Tibial nerve (tissue), 4 donors: ENCODE measurements around the gene ARSD. TPM values are rescaled to one million over a fixed set of nuclear protein-coding genes. Genes with fewer than 3 reads are reported as not detected.

ENCODE experiments used
- DNase-seq, 2 donors: peaks; one replicate each; pipeline ENCODE4 v3.0.0-alpha.2; 2019; ENCODE audit warnings: low spot score in 2 of 2
- H3K27ac ChIP-seq, 4 donors: fragments of 200-600 bp; sonication (generic) in 3 of 4; one replicate each; pipeline ENCODE4 v1.5.1; 2017 to 2019; ENCODE audit warnings: mild to moderate bottlenecking in 1 of 4
- H3K27me3 ChIP-seq, 2 donors: fragments of 200-600 bp; sonication (generic) in 1 of 2; one replicate each; pipeline versions ENCODE4 v1.5.1 to v1.6.0; 2017 to 2019
- H3K36me3 ChIP-seq, 3 donors: fragments of 200-600 bp; sonication (generic); one replicate each; pipeline ENCODE4 v1.5.1; 2018 to 2019
- H3K4me1 ChIP-seq, 4 donors: fragments of 200-600 bp; sonication (generic) in 3 of 4; one replicate each; pipeline ENCODE4 v1.5.1; 2017 to 2019
- H3K4me3 ChIP-seq, 4 donors: fragments of 200-600 bp; sonication (generic) in 3 of 4; one replicate each; pipeline ENCODE4 v1.5.1; 2017 to 2019; ENCODE audit warnings: mild to moderate bottlenecking in 1 of 4, moderate library complexity in 1 of 4
- H3K9me3 ChIP-seq, 4 donors: fragments of 200-600 bp; sonication (generic) in 3 of 4; one replicate each; pipeline ENCODE4 v1.5.1; 2017 to 2019
- EP300 ChIP-seq, 2 donors: sonication (generic); formaldehyde crosslinking; IDR thresholded peaks; one replicate each; pipeline ENCODE4 v1.6.1; 2017; ENCODE audit warnings: antibody characterized with exemption in 2 of 2, mild to moderate bottlenecking in 1 of 2
- POLR2A ChIP-seq, 2 donors: fragments of 450-650 bp; IDR thresholded peaks; one replicate each; pipeline ENCODE4 v1.6.1; 2017; ENCODE audit warnings: antibody characterized with exemption in 2 of 2, mild to moderate bottlenecking in 2 of 2, moderate library complexity in 2 of 2
- WGBS, 2 donors: methylation state at CpG; one replicate each; pipeline ENCODE4 v1.1.5; 2018; 5-methylcytosine and 5-hydroxymethylcytosine counted together
- total RNA-seq, 4 donors: library from RNA; depleted of rRNA; stranded (reverse); fragments of >200 nt; gene quantifications; one replicate each; pipeline ENCODE4 v1.1.0, GENCODE V29; 2016
- TF ChIP-seq, protein P1 (sequence below), 5 experiments: fragments of 200-600 bp in 3 of 5; fragments of 450-650 bp in 2 of 5; sonication (generic) in 3 of 5; IDR thresholded peaks; one replicate each; pipeline ENCODE4 v1.5.1; 2016 to 2019; ENCODE audit warnings: antibody characterized with exemption in 5 of 5, mild to moderate bottlenecking in 3 of 5, moderate library complexity in 2 of 5

The ARSD gene
- total RNA-seq, 4 donors from 2014 or later, result 17.1 to 28.6 (median 26.0) TPM

DNA sequence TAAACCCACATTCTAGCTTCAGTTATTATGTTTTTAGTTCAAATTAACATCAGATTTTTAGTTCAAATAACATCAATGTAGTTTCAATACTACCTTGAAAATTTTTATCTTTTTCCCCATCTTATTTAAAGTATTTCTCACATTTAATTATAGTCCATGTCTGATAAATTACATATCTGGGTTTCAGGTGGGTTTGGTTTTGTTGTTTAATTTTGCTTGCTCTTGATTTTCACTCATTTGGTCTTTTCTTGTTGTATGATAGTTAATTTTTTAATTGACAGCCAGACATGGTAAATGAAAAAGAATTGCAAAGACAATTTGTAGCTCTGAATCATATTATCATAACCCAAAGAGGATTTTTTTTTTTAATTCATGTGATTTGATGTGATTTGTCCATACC, 58.5 kb downstream of the ARSD start:
- DNase-seq, result no peak
- Histone ChIP-seq H3K4me3 (no peak overlapping the region), H3K27me3 (no peaks in the 10 kb centered on the region), H3K36me3 (no peaks in the 10 kb centered on the region), H3K4me1 (no peaks in the 10 kb centered on the region), H3K27ac (no peak overlapping the region), H3K9me3 (peaks cover 0 to 8% (median 0%) of the 10 kb centered on the region in 4 donors)
- TF ChIP-seq EP300 (IDR thresholded peaks at IDR 0.05) (no peak), POLR2A (IDR thresholded peaks at IDR 0.05) (no peak)
- TF ChIP-seq, protein P1, sequence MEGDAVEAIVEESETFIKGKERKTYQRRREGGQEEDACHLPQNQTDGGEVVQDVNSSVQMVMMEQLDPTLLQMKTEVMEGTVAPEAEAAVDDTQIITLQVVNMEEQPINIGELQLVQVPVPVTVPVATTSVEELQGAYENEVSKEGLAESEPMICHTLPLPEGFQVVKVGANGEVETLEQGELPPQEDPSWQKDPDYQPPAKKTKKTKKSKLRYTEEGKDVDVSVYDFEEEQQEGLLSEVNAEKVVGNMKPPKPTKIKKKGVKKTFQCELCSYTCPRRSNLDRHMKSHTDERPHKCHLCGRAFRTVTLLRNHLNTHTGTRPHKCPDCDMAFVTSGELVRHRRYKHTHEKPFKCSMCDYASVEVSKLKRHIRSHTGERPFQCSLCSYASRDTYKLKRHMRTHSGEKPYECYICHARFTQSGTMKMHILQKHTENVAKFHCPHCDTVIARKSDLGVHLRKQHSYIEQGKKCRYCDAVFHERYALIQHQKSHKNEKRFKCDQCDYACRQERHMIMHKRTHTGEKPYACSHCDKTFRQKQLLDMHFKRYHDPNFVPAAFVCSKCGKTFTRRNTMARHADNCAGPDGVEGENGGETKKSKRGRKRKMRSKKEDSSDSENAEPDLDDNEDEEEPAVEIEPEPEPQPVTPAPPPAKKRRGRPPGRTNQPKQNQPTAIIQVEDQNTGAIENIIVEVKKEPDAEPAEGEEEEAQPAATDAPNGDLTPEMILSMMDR (IDR thresholded peaks at IDR 0.05), result no peak

DNA sequence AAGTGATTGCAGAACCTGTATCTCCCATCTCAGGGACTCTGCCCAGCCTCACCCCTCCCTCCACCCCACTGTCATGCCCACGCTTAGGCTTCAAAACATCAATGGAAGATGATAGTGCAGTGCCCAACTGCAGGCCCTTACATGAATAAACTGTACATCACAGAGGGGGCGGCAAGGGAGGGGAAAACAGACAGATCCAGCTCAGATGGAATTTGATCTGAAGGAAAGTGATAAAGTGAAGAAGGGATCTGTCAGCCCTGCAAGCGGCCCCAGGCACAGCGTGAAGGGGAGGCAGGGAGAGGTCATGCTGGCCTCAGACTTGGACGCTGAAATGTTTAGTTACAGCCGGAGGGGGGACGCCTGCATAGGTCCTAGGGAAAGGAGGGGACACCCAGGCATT, 61.9 kb downstream of the ARSD start:
- no peak for DNase-seq
- H3K4me3 ChIP-seq, result no peak overlapping the region
- no peak overlapping the region for H3K27ac ChIP-seq
- H3K9me3 ChIP-seq, result peaks cover 0 to 8% (median 0%) of the 10 kb centered on the region in 4 donors
- WGBS, 2 donors, result 72 to 78% methylated on average over 6 to 7 of the region's 7 CpGs
- H3K4me1 ChIP-seq, result no peaks in the 10 kb centered on the region
- H3K27me3 ChIP-seq, result no peaks in the 10 kb centered on the region
- TF ChIP-seq EP300 (IDR thresholded peaks at IDR 0.05), result no peak
- TF ChIP-seq, protein P1 (IDR thresholded peaks at IDR 0.05), result no peak
- no peak for TF ChIP-seq POLR2A (IDR thresholded peaks at IDR 0.05)
- H3K36me3 ChIP-seq, result no peaks in the 10 kb centered on the region

DNA sequence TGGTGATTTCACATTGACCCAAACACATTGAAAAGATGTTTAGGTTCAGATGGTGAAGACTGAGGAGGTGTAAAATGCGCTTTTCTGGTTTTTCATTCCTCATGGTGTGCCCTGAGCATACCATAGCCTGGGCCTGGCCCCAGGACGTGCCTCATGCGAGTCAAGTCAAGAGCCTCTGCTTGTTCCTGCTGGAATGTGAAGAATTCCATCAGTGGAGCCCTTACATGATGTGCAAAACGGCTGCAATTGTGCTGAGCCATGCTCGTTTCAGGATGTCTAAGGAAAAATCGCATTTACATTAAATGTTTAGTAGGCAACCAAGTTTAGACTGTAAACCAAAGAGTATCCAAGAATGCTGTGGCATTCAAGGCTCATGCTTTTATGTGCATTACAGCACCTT, 65.5 kb downstream of the ARSD start:
- no peak overlapping the region for H3K4me3 ChIP-seq
- WGBS, 2 donors, result 42 to 65% methylated on average over 6 of the region's 6 CpGs

DNA sequence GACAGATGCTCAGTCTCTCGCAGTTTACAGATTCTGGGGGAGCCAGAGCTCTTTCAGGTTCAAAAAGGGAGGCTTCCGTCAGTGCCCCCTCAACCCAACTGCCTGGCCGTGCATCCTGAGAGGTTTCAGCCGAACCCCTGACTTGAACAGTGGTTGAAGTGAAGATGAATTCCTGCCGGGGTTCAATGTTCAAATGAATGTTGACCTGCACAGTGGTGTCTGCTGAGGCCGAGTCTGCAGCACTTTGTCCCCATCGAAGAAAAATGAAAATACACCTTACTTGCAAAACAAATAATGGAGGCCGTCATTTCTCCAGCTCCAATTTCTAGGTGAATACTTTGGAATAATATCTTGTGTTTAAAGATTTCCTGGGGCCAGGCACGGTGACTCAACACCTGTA, 66.7 kb downstream of the ARSD start:
- WGBS, 2 donors, result 76 to 92% methylated on average over 9 of the region's 9 CpGs
- Histone ChIP-seq H3K36me3 (no peaks in the 10 kb centered on the region), H3K4me3 (no peak overlapping the region), H3K9me3 (no peaks in the 10 kb centered on the region), H3K27me3 (no peaks in the 10 kb centered on the region), H3K4me1 (no peaks in the 10 kb centered on the region), H3K27ac (no peak overlapping the region)
- DNase-seq, result no peak
- TF ChIP-seq, protein P1 (IDR thresholded peaks at IDR 0.05), result no peak
- TF ChIP-seq EP300 (IDR thresholded peaks at IDR 0.05), result no peak
- TF ChIP-seq POLR2A (IDR thresholded peaks at IDR 0.05), result no peak

More for the DNA sequence above, 65.5 kb downstream of the ARSD start:
- TF ChIP-seq EP300 (IDR thresholded peaks at IDR 0.05) (no peak), POLR2A (IDR thresholded peaks at IDR 0.05) (no peak)
- TF ChIP-seq, protein P1 (IDR thresholded peaks at IDR 0.05), result no peak
- no peaks in the 10 kb centered on the region for H3K36me3 ChIP-seq
- no peak for DNase-seq
- no peak overlapping the region for H3K27ac ChIP-seq
- no peaks in the 10 kb centered on the region for H3K9me3 ChIP-seq
- no peaks in the 10 kb centered on the region for H3K27me3 ChIP-seq
- no peaks in the 10 kb centered on the region for H3K4me1 ChIP-seq

DNA sequence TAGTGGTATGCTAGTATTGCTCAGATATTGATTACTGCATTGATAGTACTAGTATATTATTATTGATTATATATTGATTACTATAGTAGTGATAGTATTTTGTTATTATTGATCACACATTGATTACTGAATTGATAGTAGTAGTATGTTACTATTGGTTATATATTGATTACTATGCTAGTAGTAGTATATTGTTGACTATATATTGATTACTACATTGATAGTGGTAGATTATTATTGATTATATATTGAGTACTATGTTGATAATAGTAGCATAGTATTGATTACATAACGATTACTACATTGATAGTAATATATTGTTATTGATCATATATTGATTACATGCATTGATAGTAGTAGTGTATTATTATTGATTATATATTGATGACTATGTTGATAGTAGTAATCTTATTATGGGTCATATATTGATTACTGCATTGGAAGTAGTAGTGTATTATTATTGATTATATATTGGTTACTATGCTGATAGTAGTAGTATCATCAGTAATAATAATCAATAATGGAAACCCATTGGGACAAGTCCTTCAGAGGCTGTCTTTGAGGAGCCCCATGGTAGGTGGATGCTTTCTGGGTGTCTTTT, 69.8 kb downstream of the ARSD start:
- no peak overlapping the region for H3K4me3 ChIP-seq

More for the DNA sequence above, 69.8 kb downstream of the ARSD start:
- no peaks in the 10 kb centered on the region for H3K4me1 ChIP-seq
- TF ChIP-seq, protein P1 (IDR thresholded peaks at IDR 0.05), result no peak
- TF ChIP-seq EP300 (IDR thresholded peaks at IDR 0.05), result no peak
- no peak for TF ChIP-seq POLR2A (IDR thresholded peaks at IDR 0.05)
- H3K27ac ChIP-seq, result no peak overlapping the region
- DNase-seq, result no peak
- WGBS, 2 donors, result 91 to 100% methylated on average over 1 of the region's 1 CpG
- no peaks in the 10 kb centered on the region for H3K36me3 ChIP-seq
- no peaks in the 10 kb centered on the region for H3K27me3 ChIP-seq
- H3K9me3 ChIP-seq, result no peaks in the 10 kb centered on the region
